22Rv1 (cell line): ENCODE results near the gene CYP19A1.

Experiments used
- H3K27ac ChIP-seq: fragments of 450-650 bp; 2 replicates; pipeline ENCODE4 v1.5.1; 2017
- CTCF ChIP-seq: fragments of 450-650 bp; IDR thresholded peaks from 2 replicates; pipeline ENCODE4 v1.5.1; 2017; ENCODE audit warnings: mild to moderate bottlenecking
- ZFX ChIP-seq: fragments of 450-650 bp; IDR thresholded peaks from 2 replicates; pipeline ENCODE4 v1.6.1; 2017; ENCODE audit warnings: antibody characterized with exemption, borderline replicate concordance

CYP19A1 gene

GRCh38 chr15:51323749-51324148 lies 14.6 kb downstream of the CYP19A1 start:
- H3K27ac ChIP-seq = no peak overlapping the region
- TF ChIP-seq CTCF (no peak), ZFX (no peak)

GRCh38 chr15:51322621-51323296 lies 15.6 kb downstream of the CYP19A1 start:
- TF ChIP-seq ZFX = no peak
- TF ChIP-seq CTCF = no peak
- no peak overlapping the region for H3K27ac ChIP-seq

- no peak overlapping the region for H3K27ac ChIP-seq
Observed at GRCh38 chr15:51321316-51321715, 17.1 kb downstream of the CYP19A1 start.

GRCh38 chr15:51320843-51321242 lies 17.6 kb downstream of the CYP19A1 start:
- no peak overlapping the region for H3K27ac ChIP-seq
- no peak for TF ChIP-seq ZFX
- no peak for TF ChIP-seq CTCF

More at GRCh38 chr15:51321316-51321715, 17.1 kb downstream of the CYP19A1 start:
- TF ChIP-seq ZFX (no peak), CTCF (no peak)

- H3K27ac ChIP-seq = no peak overlapping the region
- TF ChIP-seq CTCF (no peak), ZFX (no peak)
Observed at GRCh38 chr15:51319539-51319938, 18.9 kb downstream of the CYP19A1 start.

GRCh38 chr15:51318382-51319150 lies 19.8 kb downstream of the CYP19A1 start:
- no peak overlapping the region for H3K27ac ChIP-seq
- TF ChIP-seq CTCF (no peak), ZFX (no peak)

- no peak overlapping the region for H3K27ac ChIP-seq
- TF ChIP-seq CTCF (no peak), ZFX (no peak)
Observed at GRCh38 chr15:51316636-51317035, 21.8 kb downstream of the CYP19A1 start.
